AG10803 (cell line): Measurements from ENCODE around the gene TMEM121B.

ENCODE experiments used
- DNase-seq: peaks from one replicate; pipeline ENCODE4 v3.0.0; 2010; ENCODE audit warnings: low read depth
- H3K4me3 ChIP-seq: 2 replicates; pipeline ENCODE4 v1.5.1; 2011; ENCODE audit warnings: mild to moderate bottlenecking, low read length, control low read depth
- TF ChIP-seq, protein P1 (sequence below): conservative IDR thresholded peaks from 2 replicates; pipeline ENCODE4 v1.5.1; 2011; ENCODE audit warnings: mild to moderate bottlenecking, low read length, control low read depth, inconsistent platforms

Gene TMEM121B

DNA sequence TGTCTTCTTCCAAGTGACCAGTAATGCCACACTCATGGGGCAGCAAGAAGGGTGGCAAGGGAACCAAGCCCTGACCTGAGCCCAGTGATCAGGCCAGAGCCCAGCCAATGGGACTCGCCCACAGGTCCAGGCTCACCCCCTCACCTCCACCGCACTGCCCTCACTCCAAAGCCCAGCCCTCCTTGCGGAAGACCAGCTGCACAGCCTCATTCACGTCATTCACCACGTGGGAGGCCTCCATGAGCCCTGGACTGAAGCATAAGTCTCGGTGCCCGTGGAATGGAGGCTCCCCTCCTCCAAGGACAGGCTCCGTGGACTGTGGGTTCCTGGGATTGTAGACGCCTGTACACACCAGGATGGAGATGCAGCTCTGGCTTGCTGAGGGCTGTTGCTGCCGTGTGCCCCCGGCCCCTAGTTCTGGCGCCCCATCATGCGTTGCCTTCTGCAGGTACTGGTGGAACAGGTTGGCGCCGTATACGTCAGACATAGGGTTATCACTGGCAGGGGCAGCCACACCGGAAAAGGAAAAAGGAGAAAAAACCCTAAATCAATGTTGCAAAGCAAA lies 16.8 kb upstream of the TMEM121B start:
- no peak for DNase-seq
- TF ChIP-seq, protein P1, sequence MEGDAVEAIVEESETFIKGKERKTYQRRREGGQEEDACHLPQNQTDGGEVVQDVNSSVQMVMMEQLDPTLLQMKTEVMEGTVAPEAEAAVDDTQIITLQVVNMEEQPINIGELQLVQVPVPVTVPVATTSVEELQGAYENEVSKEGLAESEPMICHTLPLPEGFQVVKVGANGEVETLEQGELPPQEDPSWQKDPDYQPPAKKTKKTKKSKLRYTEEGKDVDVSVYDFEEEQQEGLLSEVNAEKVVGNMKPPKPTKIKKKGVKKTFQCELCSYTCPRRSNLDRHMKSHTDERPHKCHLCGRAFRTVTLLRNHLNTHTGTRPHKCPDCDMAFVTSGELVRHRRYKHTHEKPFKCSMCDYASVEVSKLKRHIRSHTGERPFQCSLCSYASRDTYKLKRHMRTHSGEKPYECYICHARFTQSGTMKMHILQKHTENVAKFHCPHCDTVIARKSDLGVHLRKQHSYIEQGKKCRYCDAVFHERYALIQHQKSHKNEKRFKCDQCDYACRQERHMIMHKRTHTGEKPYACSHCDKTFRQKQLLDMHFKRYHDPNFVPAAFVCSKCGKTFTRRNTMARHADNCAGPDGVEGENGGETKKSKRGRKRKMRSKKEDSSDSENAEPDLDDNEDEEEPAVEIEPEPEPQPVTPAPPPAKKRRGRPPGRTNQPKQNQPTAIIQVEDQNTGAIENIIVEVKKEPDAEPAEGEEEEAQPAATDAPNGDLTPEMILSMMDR, result no peak
- no peak overlapping the region for H3K4me3 ChIP-seq

DNA sequence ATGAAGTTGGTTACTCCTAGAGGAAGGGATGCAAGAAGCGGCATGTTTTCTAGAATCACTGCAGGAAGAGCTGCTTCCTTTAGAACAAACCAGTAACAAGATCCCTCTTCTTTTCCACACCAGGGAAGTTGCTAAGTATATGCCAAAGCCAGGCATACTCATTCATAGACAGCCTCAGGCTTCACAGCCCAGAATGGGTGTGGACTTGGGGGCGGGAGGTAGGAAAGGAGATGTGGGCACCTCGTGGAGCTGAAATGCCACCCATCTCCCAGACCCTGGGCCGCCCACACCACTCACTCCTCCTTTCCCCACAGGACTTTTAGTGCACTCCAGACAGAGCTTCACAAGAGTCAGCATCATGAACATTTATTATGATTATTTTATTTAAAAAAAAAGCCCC lies 16.0 kb upstream of the TMEM121B start:
- no peak overlapping the region for H3K4me3 ChIP-seq
- TF ChIP-seq, protein P1, result no peak
- DNase-seq, result no peak

DNA sequence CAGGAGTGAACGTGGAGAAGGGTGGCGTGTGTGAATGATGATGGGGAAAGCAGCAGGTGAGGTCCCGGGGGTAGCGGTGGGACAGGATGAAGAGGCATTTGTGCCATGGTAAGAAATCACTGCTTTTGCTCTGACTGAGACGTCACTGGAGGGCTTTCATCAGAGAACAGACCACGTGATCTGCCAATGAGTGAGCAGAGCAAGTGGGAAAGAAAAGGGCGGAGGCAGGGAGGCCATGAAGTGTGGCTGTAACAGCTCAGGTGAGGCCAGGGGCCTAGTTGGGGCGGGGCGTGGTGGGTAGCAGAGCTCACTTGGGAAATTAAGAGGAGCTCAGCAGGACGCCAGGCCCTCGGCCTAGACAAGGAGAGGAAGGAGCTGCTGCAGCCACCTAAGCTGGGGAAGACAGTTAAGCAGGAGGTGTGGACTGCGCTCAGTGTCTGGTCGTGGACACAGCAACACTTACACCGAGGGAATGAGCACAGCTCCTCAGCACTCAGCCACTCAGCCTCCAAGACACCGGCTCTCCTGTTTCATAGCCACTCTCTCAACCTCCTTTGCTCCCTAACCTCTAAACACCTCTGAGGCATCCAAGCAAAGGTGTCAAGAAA lies 14.1 kb upstream of the TMEM121B start:
- TF ChIP-seq, protein P1, result no peak
- DNase-seq, result no peak
- H3K4me3 ChIP-seq, result no peak overlapping the region

DNA sequence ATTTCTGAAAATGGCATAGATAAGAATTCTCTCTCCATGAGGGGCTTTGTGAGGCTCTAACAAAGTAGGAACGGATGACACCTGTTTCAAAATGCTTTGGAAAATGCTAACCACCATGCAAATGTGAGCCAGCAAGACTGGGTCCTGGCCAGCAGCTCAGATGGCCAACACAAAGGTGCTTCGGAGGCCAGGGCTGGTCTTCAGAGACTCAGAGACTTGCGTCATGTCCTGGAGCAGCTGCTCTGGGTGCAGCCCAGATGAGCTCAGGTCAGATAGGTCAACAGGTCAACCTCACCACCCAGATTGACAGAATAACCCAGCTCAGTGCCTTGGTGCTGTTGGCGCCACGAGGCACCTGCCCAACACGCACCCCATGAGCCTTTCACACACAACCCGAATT lies 12.0 kb upstream of the TMEM121B start:
- no peak for DNase-seq
- TF ChIP-seq, protein P1, result no peak
- no peak overlapping the region for H3K4me3 ChIP-seq

DNA sequence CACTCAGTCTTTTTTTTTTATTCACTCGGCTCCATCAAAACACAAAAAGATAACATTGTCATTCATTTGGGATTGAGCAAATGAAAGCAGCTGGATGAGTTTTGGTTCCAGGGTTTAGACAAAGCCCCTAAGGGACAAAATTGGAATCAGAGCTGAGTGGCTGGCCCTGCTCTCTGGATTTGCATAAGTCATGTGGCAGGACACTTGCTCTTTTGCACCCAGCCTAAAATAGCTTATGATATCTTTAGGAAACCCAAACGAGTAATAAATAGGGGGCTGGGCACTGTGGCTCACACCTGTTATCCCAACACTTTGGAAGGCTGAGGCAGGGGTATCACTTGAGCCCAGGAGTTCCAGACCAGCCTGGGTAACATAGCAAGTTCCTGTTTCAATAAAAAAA lies 11.0 kb upstream of the TMEM121B start:
- no peak for DNase-seq
- no peak overlapping the region for H3K4me3 ChIP-seq
- TF ChIP-seq, protein P1, result no peak

DNA sequence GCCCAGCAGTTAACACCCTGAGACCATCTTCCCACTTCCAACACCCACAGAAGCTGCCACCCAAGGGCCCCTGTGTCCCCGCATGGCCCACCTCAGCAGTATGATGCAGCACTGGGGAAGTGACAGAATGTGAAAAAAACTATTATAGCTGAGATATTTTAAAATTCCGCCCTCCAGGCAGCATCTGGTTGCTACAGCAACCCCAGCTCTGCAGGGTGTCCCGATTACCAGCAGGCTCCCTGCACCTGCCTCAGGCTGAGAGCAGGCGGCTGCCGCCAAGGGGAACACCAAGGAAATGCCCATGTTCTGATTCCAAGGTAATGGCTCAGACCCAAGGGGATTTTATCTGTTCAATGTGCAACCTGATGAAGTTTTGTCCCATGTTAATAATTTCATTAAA lies 10.5 kb upstream of the TMEM121B start:
- TF ChIP-seq, protein P1, result no peak
- no peak for DNase-seq
- no peak overlapping the region for H3K4me3 ChIP-seq

DNA sequence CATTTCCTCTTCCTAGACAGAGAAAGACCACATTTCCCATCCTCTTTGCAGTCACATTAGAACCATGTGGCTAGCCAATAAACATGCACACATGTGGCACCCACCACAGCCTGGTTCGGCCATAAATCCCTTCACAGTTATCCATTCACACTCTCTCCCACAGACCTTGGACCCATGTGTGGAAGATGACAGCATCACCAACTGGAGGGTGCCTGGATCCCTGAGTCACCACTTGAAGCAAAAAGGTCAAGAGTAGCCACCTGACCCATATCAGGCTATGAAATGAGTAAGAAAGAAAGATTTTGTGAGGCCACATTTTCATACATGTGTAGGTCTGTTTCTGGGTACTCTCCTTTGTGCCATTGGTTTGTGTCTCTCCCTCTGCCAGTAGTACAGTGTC lies 9.0 kb upstream of the TMEM121B start:
- DNase-seq, result peak; percentile 33
- TF ChIP-seq, protein P1, result no peak
- H3K4me3 ChIP-seq, result no peak overlapping the region
